Ammon's horn (tissue), 1 donor: ENCODE results near the gene BRK1.
"Not testable (repeated sequence)": the region's sequence is repeated elsewhere in the genome, so short reads cannot be mapped to it uniquely, and the experiment has no call there.

Experiments used
- DNase-seq: peaks from one replicate; pipeline ENCODE4 v3.0.0-alpha.2; 2016; ENCODE audit warnings: low spot score

BRK1 gene

GRCh38 chr3:10115326-10116137, at the start of gene BRK1:
TSS of gene BRK1 (plus strand) at chr3:10115675. CDS start at chr3:10115702, 27 bp downstream.
- DNase-seq, result peak; percentile 98

- not testable (repeated sequence) for DNase-seq
Observed at GRCh38 chr3:10070077-10070476, 45.4 kb upstream of the BRK1 start.

- DNase-seq, result no peak
Observed at GRCh38 chr3:10074666-10075065, 40.8 kb upstream of the BRK1 start.

GRCh38 chr3:10081871-10082270, 33.6 kb upstream of the BRK1 start:
- no peak for DNase-seq

DNA sequence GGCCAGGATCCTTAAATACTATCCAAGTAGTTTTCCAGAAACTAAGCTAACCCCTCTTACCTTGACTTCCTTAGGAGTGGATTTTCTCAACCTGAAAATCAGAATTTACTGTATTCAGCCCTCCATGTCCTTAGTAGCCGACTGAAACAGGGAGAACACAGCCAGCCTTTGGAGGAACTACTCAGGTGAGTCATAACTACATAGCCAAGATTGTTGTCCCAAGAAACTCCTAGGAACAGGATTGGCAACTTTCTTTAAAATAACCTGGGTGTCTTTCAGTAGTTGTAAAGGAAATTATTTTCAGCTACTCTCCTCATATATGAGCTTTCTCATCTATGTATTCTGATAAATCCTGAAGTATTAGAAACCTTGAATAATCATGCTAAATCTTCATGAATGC, 29.7 kb upstream of the BRK1 start:
- DNase-seq, result no peak

- no peak for DNase-seq
Observed at GRCh38 chr3:10088256-10088655, 27.2 kb upstream of the BRK1 start.

- DNase-seq, result no peak
Observed at GRCh38 chr3:10090179-10090578, 25.3 kb upstream of the BRK1 start.

GRCh38 chr3:10090774-10091173, 24.7 kb upstream of the BRK1 start:
- not testable (repeated sequence) for DNase-seq

DNA sequence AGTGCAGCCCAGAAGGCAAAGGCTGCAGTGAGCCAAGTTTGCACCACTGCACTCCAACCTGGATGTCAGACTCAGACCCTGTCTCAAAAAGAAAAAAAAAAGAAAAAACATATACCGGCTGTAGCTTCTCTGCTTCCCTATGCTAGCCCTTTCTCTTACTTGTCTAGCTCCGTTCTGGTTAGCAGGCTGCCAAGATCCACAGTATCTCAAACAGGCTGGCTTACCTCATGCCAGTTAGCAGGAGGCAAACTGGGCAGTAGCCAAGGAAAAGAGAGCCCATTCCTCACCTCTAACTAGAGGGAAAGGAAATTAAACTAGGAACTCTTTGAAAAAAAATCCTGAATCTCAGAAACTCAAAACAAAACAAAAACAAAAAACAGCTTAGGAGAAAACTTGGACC, 24.1 kb upstream of the BRK1 start:
- DNase-seq, result not testable (repeated sequence)

DNA sequence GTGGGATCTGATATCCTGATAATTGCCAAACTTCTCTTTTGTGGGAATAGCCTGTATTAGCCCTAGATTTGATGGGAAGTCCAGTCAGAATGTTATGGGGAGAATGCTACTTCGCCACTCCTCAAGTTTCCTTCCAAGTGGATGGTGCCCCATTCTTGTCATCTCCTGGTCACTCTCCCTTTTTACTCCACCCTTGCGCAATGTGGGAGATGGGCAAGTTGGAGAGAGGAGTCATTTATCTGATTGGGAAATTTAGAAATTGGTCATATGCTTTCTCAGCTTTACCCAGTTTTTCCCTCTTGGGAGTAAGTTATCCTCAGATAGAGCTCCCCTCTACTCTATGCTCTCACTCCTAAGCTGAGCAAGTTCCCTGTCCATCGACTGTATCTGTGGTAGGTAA, 21.8 kb upstream of the BRK1 start:
- DNase-seq, result no peak

DNA sequence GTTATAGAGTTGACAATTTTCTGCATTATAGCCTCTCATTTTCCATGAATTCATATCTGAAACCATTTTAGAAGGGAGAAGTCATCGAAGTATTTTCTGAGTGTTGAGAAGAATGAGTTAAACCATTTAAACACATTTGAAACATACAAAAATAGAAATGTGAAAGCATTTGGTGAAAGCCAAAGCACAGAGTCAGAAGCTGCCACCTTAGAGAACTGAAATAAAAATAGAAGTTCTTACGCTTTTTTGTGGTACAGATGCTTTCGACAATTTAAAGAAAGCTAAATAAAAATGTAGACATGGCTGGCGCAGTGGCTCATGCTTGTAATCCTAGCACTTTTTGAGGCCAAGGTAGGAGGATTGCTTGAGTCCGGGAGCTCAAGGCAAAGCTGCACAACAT, 16.4 kb upstream of the BRK1 start:
- no peak for DNase-seq

GRCh38 chr3:10106919-10107318, 8.6 kb upstream of the BRK1 start:
- no peak for DNase-seq

DNA sequence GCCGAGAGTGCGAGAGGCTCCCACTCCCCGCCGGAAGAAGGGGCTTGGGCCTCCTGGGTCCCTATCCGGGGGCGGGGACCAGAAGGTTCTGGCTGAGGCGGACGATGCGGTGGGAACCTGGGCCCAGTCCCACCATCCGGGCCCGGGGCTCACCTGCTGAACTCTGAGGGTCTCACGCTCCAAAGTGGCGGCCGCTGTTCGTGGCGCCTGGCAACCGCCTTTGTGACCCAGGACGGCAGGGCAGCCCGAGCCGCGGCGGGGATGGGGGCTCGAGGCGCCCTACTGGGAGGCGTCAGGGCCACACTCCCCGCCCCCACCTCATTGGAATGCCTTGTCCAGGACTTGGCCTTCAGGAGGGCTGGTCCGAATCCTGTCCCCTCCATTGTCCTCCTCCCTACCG, 7.4 kb upstream of the BRK1 start, which contains the start of gene FANCD2OS:
Gene FANCD2OS, minus strand, starts transcription at position 165 of the 400 bp plus-strand sequence. CDS start 3,481 bp downstream, outside the sequence.
- DNase-seq, result no peak

DNA sequence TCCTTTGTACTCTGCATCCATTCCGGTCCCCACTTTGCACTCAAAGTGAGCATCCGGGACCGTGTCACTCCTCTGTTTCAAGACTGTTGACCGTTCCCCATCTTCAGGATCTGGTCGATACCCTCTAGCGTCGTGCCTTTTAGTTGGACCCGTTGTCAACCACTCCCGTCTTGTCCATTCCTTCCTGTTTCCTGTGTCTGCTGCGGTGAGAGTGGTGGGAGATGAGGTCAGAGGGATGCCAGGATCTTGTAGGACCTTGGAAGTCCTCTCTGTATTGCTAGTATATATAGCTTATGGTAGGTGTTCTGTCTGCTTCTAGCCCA, 624 bp downstream of the BRK1 start:
- no peak for DNase-seq

DNA sequence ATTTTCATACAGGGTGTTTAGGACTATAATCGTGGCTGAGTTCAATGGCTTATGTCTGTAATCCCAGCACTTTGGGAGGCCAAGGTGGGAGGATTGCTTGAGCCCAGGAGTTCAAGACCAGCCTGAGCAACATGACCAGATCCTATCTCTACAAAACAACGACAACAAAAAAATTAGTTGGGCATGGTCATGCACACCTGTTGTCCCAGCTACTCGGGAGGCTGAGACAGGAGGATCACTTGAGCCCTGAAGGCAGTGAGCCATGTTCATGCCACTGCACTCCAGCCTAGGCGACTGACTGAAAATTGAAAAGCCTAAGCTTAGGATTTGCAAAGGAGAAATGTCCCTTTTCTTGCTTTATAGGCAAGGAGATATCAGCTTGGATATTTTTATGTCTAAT, 1.5 kb downstream of the BRK1 start:
- DNase-seq, result no peak

- DNase-seq, result no peak
Observed at GRCh38 chr3:10119376-10119775, 3.9 kb downstream of the BRK1 start.

DNA sequence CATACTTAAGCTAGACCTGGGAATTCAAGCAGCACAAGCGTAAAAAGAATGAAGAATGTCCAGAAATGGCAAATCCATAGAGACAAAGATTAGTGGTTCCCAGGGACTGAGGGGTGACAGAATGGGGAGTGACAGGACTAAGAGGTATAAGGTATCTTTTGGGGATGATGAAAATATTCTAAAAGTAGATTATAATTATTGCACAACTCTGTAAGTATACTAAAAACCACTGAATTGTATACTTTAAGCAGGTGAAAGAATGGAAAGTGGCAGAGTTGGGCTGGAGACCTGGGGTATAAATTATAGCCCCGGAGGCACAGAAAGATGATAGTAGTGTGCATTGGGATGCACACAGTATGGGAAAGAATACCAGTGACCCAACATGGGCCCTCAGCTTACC, 5.6 kb downstream of the BRK1 start:
- no peak for DNase-seq

- DNase-seq, result no peak
Observed at GRCh38 chr3:10122724-10123123, 7.2 kb downstream of the BRK1 start.

- not testable (repeated sequence) for DNase-seq
Observed at GRCh38 chr3:10135872-10136271, 20.4 kb downstream of the BRK1 start.

GRCh38 chr3:10136426-10137005, 21.0 kb downstream of the BRK1 start:
- DNase-seq, result no peak

DNA sequence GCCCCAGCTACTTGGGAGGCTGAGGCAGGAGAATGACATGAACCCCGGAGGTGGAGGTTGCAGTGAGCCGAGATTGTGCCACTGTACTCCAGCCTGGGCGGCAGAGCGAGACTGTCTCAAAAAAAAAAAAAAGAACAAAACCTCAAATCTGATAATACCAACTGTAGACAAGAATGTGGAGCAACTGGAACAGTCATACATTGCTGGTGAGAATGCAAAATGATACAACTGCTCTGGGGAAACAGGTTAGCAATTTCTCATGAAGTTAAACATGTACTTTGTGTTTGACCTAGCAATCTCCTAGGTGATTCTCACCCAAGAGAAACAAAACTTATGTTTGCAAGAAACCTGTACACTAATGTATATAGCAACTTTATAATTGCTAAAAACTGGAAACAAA, 21.7 kb downstream of the BRK1 start:
- DNase-seq, result no peak

GRCh38 chr3:10140996-10141546, 25.6 kb downstream of the BRK1 start:
- DNase-seq, result peak; percentile 9
